Measurements from ENCODE around the gene RAC3. TPM values are rescaled to one million over a fixed set of nuclear protein-coding genes. Genes with fewer than 3 reads are reported as not detected.

The RAC3 gene
- total RNA-seq, 1 donor from 2014 or later = 7.7 TPM

- peak; percentile 3 for DNase-seq (ENCODE audit: low read depth)
Observed at GRCh38 chr17:82076018-82076784, 44.7 kb downstream of the RAC3 start.

GRCh38 chr17:82076785-82077591 lies 45.5 kb downstream of the RAC3 start:
- no peak for DNase-seq (ENCODE audit: low read depth)

GRCh38 chr17:82077617-82078358 lies 46.3 kb downstream of the RAC3 start:
- no peak for DNase-seq (ENCODE audit: low read depth)

GRCh38 chr17:82078433-82078832 lies 47.0 kb downstream of the RAC3 start:
- no peak for DNase-seq (ENCODE audit: low read depth)

- DNase-seq (ENCODE audit: low read depth) = no peak
Observed at GRCh38 chr17:82079001-82079677, 47.7 kb downstream of the RAC3 start.

- no peak for DNase-seq (ENCODE audit: low read depth)
Observed at GRCh38 chr17:82080048-82080788, 48.7 kb downstream of the RAC3 start.

- DNase-seq (ENCODE audit: low read depth) = no peak
Observed at GRCh38 chr17:82080789-82081464, 49.4 kb downstream of the RAC3 start.

- no peak for DNase-seq (ENCODE audit: low read depth)
Observed at GRCh38 chr17:82081546-82081945, 50.1 kb downstream of the RAC3 start.

GRCh38 chr17:82081966-82082365 lies 50.5 kb downstream of the RAC3 start:
- no peak for DNase-seq (ENCODE audit: low read depth)

GRCh38 chr17:82082456-82082855 lies 51.0 kb downstream of the RAC3 start:
- DNase-seq (ENCODE audit: low read depth) = no peak

GRCh38 chr17:82083009-82083408 lies 51.5 kb downstream of the RAC3 start:
- no peak for DNase-seq (ENCODE audit: low read depth)

Other genes starting within 250 kb of the RAC3 start
- not detected in 2 replicates for gene GCGR, start 227.5 kb upstream of the RAC3 start, total RNA-seq
- gene MCRIP1, start 198.4 kb upstream of the RAC3 start, total RNA-seq = 55.0 and 101 TPM in 2 replicates
- gene PPP1R27, start 196.6 kb upstream of the RAC3 start, total RNA-seq = not detected in 2 replicates
- 1,064 and 1,065 TPM in 2 replicates for gene P4HB, start 171.1 kb upstream of the RAC3 start, total RNA-seq
- gene ARHGDIA, start 160.3 kb upstream of the RAC3 start, total RNA-seq = 161 and 237 TPM in 2 replicates
- 46.8 and 109 TPM in 2 replicates for gene ALYREF, start 140.1 kb upstream of the RAC3 start, total RNA-seq
- gene ANAPC11, start 140.0 kb upstream of the RAC3 start, total RNA-seq = 77.3 and 104 TPM in 2 replicates
- gene NPB, start 129.4 kb upstream of the RAC3 start, total RNA-seq = 0.25 and 3.3 TPM in 2 replicates
- 18.6 and 47.2 TPM in 2 replicates for gene PCYT2, start 120.3 kb upstream of the RAC3 start, total RNA-seq
- gene SIRT7, start 113.5 kb upstream of the RAC3 start, total RNA-seq = 17.9 and 20.4 TPM in 2 replicates
- gene MAFG, start 103.9 kb upstream of the RAC3 start, total RNA-seq = 11.3 and 14.4 TPM in 2 replicates
- 69.3 and 122 TPM in 2 replicates for gene PYCR1, start 94.4 kb upstream of the RAC3 start, total RNA-seq
- not detected in 2 replicates for gene MYADML2, start 84.4 kb upstream of the RAC3 start, total RNA-seq
- gene NOTUM, start 70.5 kb upstream of the RAC3 start, total RNA-seq = 0.05 TPM in 1 of 2 replicates, not detected in the other
- gene ASPSCR1, start 54.0 kb upstream of the RAC3 start, total RNA-seq = 12.6 and 18.8 TPM in 2 replicates
- 13.6 and 63.6 TPM in 2 replicates for gene CENPX, start 8.8 kb upstream of the RAC3 start, total RNA-seq
- gene LRRC45, start 8.4 kb upstream of the RAC3 start, total RNA-seq = 15.2 and 15.8 TPM in 2 replicates
- gene DCXR, start 6.0 kb downstream of the RAC3 start, total RNA-seq = 19.4 and 35.4 TPM in 2 replicates
- 27.3 and 31.0 TPM in 2 replicates for gene RFNG, start 20.1 kb downstream of the RAC3 start, total RNA-seq
- 112 and 119 TPM in 2 replicates for gene GPS1, start 20.2 kb downstream of the RAC3 start, total RNA-seq
- 66.3 and 79.9 TPM in 2 replicates for gene DUS1L, start 34.1 kb downstream of the RAC3 start, total RNA-seq
- 84.0 and 103 TPM in 2 replicates for gene FASN, start 66.6 kb downstream of the RAC3 start, total RNA-seq
- gene CCDC57, start 181.2 kb downstream of the RAC3 start, total RNA-seq = 7.3 and 28.2 TPM in 2 replicates
- gene SLC16A3, start 197.4 kb downstream of the RAC3 start, total RNA-seq = 290 and 393 TPM in 2 replicates
- gene CSNK1D, start 242.0 kb downstream of the RAC3 start, total RNA-seq = 55.4 and 115 TPM in 2 replicates

Measured in renal cortical epithelial cell (primary cell).